Measurements from ENCODE around the gene MPST. TPM values are rescaled to one million over a fixed set of nuclear protein-coding genes. Genes with fewer than 3 reads are reported as not detected.

Gene MPST
- total RNA-seq, 1 donor from 2014 or later = 78.0 TPM

Other genes starting within 250 kb of the MPST start
- 12.6 TPM for gene IFT27, start 243.6 kb upstream of the MPST start, total RNA-seq
- gene PVALB, start 202.7 kb upstream of the MPST start, total RNA-seq = not detected
- gene NCF4, start 158.7 kb upstream of the MPST start, total RNA-seq = 1.8 TPM
- gene CSF2RB, start 106.1 kb upstream of the MPST start, total RNA-seq = 1.00 TPM
- gene TST, start 295 bp upstream of the MPST start, total RNA-seq = 83.2 TPM
- gene KCTD17, start 32.0 kb downstream of the MPST start, total RNA-seq = 3.9 TPM
- gene TMPRSS6, start 90.0 kb downstream of the MPST start, total RNA-seq = not detected
- gene IL2RB, start 130.2 kb downstream of the MPST start, total RNA-seq = 3.1 TPM
- gene C1QTNF6, start 168.5 kb downstream of the MPST start, total RNA-seq = 2.0 TPM
- not detected for gene SSTR3, start 192.7 kb downstream of the MPST start, total RNA-seq
- gene RAC2, start 224.5 kb downstream of the MPST start, total RNA-seq = 19.0 TPM